Renal cortex interstitium (tissue), 11 donors: ENCODE data around the gene ADAMTS3. TPM values are rescaled to one million over a fixed set of nuclear protein-coding genes. Genes with fewer than 3 reads are reported as not detected.

Experiments
- DNase-seq, 11 donors: peaks; one replicate each; pipeline ENCODE4 v3.0.0-alpha.2; 2013; ENCODE audit warnings: low read depth in 9 of 11, low spot score in 4 of 11; ENCODE audit errors: extremely low read depth in 1 of 11
- polyA plus RNA-seq, 3 donors: library from polyadenylated mRNA; unstranded; fragments of 120-200 nt; gene quantifications; one replicate each; pipeline ENCODE4 v1.2.1, GENCODE V29; 2013; ENCODE audit not compliant: insufficient read length in 3 of 3

ADAMTS3 gene
- polyA plus RNA-seq, 3 donors, result 9.7 to 10.7 (median 10.1) TPM

GRCh38 chr4:72496119-72496518, 72.9 kb downstream of the ADAMTS3 start:
- DNase-seq, result no peak

DNA sequence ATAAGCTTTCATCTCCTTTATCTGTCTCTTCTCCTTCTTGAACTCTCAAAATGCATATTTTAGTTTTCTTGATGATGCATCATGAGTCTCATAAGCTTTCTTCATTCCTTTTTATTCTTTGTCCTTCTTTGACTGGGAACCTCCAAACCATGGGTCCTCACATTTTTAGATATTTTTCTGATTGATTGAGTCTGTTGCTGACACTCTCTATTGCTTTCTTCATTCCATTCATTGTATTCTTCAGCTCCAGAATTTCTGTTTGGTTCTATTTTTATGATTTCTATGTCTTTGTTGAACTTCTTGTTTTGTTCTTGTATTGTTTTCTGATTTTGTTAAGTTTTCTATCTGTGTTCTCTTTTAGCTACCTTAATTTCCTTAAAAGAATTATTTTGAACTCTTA, 74.9 kb downstream of the ADAMTS3 start:
- no peak for DNase-seq

- no peak for DNase-seq
These were observed 79.8 kb downstream of the ADAMTS3 start for GRCh38 chr4:72489267-72489666.

DNA sequence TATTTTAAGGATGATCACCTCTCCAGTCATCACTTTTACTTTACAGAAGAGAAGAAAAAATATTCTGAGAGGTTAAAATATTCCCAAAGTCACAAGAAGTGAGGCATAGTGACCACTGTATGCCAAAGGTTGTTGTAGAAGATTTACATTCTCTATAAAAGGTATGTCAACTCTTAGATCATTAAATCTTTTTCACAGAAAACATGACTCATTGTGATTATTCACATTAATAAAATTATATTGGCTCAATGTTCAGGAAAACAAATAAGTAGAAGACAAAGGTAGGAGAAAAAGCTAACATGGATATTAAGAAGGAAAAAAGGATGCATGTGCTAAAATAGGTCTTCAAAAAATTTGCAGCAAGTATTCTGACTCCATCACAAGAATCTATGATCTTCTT, 82.0 kb downstream of the ADAMTS3 start:
- DNase-seq, result no peak

- DNase-seq, result no peak
These were observed 84.0 kb downstream of the ADAMTS3 start for GRCh38 chr4:72484981-72485380.

- no peak for DNase-seq
These were observed 95.6 kb downstream of the ADAMTS3 start for GRCh38 chr4:72473434-72473900.

DNA sequence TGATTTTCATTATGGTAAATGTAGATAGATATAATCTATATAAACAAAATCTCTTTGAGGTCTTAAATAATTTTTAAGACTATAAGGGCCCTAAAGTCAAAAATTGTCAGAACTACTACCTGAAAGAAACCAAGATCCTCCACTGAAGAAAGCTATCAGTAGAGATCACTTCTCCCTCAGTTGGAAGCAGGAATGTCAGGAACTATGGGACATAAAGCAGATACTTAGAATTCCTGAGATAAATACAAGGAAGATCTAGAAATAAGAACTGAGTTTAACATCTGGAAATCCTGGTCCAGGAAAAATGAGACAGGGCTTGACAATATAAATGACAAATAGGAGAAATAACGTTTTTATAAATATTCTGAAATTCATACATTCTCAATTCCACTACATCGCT, 97.2 kb downstream of the ADAMTS3 start:
- DNase-seq, result no peak

DNA sequence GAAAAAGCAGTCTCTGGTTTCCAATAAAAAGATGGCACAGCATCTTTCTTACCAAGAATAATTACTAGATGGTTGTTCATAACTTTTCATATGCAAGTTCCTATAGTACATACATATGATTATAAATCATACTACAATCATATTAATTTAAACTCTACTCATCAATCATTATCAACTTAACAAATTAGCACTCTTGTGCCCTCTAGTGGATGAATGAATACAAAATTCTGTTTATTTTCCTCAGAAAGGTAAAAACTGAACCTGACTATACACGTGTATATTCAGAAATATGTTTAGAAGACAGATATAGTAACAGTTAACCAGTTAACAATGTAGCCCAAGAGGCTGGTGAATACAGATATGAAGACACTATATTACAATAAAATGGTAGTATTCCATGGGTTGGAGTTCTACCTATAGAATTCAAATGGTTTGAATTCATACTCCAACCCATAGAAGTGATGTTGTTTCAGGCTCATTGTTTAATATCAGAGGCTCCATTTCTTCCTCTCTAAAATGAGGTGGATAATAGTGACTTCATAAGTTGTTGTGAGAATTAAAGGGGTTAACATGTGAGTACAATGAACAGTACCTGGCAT, 100.0 kb downstream of the ADAMTS3 start:
- peak in 1 of 11 donors; percentile 5 for DNase-seq

DNA sequence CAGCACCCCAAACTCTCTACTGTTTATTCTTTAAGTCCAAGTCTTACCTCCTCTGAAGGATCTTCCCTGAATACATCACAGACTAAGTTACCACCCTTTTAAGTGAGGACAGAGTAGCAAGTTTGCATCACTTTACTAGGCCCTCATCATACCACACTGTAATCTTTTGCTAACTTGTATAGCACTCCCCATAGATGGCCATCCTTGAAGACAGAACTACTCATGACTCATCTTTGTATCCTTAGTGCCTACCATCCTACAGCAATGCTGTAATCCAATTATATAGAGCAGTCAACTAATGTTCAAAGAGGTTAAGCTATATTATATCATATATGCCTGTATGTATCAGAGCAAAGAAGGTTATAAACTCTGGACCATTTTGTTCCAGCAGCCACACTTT, 101.4 kb downstream of the ADAMTS3 start:
- DNase-seq, result no peak

DNA sequence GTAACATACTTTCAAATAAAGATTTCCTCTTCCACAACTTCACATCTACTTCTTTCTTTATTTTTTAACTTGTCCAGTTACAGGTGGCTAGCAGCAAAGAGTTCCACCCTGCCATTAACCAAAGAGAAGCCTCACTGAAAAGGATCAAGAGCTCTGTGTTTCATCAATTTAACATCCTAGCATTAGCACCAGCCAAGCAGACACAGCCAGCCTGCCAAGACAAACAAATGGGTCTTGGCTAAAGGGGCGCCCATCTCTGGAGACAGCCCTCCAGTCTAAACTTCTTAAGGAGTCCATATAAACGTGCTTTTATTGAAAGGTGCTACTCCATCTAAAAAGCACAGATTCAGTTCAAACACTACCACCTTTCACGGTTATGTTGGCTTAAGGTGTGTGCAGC, 105.3 kb downstream of the ADAMTS3 start:
- no peak for DNase-seq

GRCh38 chr4:72457158-72457557, 111.9 kb downstream of the ADAMTS3 start:
- no peak for DNase-seq

DNA sequence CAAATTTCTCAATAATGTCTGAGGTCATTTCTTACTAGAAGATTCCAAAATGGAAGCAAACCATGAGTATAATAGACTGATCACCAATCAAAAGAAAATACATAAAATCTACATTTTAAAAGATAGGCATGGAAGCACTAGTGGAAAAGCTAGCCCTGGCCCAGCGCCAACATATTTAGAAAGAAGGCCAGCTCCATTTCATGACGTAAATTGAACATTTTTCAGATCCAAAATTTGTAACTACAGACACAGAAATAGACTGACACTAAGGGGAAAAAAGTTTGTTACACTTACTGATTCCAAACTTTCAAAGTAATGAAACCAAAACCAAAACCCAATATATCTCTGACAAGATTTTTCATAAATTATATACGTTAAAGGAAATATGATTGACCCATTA, 117.7 kb downstream of the ADAMTS3 start:
- DNase-seq, result no peak

- no peak for DNase-seq
These were observed 119.3 kb downstream of the ADAMTS3 start for GRCh38 chr4:72449705-72450104.

GRCh38 chr4:72448231-72448630, 120.8 kb downstream of the ADAMTS3 start:
- no peak for DNase-seq

DNA sequence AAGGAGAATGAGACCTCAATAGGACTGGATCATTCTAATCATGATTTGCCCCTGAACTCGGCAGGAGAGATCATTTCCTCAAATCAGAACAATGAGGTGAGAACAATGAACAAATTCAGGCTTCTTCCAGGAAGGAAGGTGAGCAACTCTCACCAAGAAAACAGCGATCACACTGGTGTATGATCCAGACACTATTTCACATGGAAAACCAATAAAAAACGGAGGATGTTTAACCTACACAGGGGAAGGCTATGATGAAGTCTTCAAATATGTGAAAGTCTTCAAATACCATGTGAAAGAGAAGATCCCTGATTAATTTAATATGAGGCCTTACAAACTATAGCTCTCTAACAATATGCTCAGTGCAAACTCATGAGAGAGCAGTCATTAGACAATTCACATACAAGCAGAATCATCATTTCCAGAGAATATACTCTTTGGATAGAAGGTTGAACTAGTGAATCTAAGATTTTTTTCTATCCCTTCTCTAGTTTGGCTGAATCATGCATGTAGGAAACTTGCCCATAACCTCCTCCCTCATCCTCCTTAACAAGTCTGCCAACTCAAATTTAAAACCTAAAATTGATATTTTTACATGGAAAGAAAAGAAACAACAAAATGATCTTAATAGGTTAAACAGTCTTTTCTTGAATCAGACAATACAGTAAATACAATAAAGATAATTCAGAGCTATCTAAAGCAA, 122.5 kb downstream of the ADAMTS3 start:
- no peak for DNase-seq

DNA sequence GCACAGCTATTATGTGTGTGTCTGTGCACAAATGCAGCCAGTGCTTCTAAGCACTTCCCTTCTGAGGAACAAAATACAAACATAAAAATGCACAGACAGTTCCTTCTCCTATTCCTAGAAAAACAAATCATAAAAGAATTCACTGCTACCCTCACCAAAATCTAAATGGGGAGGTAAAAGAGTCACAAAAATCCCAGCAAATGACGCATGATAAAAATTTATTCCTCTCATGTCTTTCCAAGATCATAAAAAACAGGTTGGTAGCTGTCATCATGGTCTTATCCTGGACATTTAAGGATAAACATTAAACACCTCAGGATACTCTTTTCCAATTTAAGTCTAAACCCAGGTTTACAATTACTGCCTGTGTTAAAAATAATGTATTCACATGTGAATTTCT, 124.9 kb downstream of the ADAMTS3 start:
- no peak for DNase-seq

DNA sequence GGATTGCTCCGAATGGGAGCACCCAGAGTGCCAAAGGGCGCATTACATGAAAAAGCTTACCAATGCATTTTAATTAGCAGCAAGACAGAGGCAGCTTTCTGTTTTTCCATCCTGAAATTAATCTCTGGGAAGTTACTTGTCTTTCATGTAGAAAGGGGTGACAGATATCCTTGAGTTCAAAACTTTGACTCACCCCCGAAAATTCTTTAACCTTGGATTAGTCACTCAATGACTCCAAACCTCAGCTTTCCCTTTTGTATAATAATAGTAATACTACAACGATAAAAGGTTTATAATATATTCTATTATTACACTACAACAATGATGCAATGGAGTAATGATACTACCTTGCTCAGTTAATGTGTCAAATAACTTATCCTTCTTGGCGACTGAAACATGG, 126.3 kb downstream of the ADAMTS3 start:
- DNase-seq, result no peak

DNA sequence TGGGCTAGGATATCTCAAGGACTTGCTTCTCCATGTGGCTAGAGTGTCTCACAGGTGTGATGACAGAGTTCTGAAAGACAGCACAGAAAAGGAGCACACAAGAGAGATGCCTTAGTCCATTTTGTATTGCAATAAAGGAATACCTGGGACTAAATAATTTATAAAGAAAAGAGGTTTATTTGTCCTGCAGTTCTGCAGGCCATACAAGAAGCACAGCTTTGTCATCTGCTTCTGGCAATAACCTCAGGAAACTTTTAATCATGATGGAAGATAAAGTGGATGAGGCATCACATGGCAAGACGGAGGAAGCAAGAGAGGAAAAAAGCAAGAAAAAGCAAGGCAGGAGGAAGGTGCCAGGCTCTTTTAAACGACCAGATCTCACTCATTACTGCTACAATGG, 126.9 kb downstream of the ADAMTS3 start:
- no peak for DNase-seq

- DNase-seq, result no peak
These were observed 128.6 kb downstream of the ADAMTS3 start for GRCh38 chr4:72440386-72440785.

DNA sequence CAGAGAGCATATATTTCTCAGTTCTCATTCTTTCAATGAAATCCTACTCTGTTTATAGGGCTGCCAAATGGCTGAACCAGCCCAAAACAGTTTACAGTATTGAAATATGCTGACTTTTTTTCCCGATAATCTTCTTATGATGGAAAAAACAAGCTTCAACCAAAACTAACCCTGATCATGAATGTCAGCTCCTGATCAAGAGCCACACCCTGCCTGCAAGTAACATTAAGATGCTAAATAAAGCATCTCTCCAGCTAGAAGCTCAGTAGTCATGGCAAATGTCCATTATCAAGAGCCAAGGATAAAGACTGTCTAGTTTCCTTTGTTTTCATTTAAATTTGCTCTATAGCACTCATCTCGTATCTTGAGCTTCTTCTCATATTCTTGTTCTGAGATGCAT, 136.0 kb downstream of the ADAMTS3 start:
- no peak for DNase-seq

DNA sequence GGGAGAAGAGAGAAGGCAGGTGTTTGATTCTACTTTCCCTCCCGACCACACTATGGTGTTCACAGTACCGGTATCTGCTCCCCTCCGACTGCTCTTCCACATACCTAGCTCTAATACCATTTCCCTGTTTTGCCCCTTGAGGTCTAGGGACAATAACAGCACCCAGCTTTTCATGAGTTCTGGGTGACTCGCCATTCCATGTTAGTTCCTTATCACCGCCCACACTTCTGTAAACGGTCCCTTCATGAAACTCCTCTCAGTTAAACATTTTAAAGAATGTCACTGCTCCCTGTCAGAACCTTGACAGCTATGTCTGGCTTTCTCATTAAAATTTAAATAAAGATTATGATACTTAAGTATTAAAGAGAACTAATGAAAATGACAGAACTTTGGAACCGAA, 136.7 kb downstream of the ADAMTS3 start:
- no peak for DNase-seq
